ENCODE results near the gene SYTL3.

- TF ChIP-seq, protein P1, sequence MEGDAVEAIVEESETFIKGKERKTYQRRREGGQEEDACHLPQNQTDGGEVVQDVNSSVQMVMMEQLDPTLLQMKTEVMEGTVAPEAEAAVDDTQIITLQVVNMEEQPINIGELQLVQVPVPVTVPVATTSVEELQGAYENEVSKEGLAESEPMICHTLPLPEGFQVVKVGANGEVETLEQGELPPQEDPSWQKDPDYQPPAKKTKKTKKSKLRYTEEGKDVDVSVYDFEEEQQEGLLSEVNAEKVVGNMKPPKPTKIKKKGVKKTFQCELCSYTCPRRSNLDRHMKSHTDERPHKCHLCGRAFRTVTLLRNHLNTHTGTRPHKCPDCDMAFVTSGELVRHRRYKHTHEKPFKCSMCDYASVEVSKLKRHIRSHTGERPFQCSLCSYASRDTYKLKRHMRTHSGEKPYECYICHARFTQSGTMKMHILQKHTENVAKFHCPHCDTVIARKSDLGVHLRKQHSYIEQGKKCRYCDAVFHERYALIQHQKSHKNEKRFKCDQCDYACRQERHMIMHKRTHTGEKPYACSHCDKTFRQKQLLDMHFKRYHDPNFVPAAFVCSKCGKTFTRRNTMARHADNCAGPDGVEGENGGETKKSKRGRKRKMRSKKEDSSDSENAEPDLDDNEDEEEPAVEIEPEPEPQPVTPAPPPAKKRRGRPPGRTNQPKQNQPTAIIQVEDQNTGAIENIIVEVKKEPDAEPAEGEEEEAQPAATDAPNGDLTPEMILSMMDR (IDR thresholded peaks at IDR 0.05; ENCODE audit: borderline replicate concordance, extremely low read depth, low read length, poor library complexity, severe bottlenecking): no peak
- no peak for TF ChIP-seq EZH2 (IDR thresholded peaks at IDR 0.05; ENCODE audit: borderline replicate concordance, low read depth, low read length, severe bottlenecking)
These were observed 48.0 kb downstream of the SYTL3 start for GRCh38 chr6:158697811-158698210.
